GM18508 (cell line): ENCODE results near the gene APMAP.
"Not testable (repeated sequence)": the region's sequence is repeated elsewhere in the genome, so short reads cannot be mapped to it uniquely, and the experiment has no call there.

Source experiments
- ATAC-seq: cut with Tn5 transposase; IDR thresholded peaks from one replicate; pipeline ENCODE4 v1.9.1; 2021; ENCODE audit warnings: moderate number of reproducible peaks; ENCODE audit not compliant: insufficient read depth, unreplicated experiment

The APMAP gene

DNA sequence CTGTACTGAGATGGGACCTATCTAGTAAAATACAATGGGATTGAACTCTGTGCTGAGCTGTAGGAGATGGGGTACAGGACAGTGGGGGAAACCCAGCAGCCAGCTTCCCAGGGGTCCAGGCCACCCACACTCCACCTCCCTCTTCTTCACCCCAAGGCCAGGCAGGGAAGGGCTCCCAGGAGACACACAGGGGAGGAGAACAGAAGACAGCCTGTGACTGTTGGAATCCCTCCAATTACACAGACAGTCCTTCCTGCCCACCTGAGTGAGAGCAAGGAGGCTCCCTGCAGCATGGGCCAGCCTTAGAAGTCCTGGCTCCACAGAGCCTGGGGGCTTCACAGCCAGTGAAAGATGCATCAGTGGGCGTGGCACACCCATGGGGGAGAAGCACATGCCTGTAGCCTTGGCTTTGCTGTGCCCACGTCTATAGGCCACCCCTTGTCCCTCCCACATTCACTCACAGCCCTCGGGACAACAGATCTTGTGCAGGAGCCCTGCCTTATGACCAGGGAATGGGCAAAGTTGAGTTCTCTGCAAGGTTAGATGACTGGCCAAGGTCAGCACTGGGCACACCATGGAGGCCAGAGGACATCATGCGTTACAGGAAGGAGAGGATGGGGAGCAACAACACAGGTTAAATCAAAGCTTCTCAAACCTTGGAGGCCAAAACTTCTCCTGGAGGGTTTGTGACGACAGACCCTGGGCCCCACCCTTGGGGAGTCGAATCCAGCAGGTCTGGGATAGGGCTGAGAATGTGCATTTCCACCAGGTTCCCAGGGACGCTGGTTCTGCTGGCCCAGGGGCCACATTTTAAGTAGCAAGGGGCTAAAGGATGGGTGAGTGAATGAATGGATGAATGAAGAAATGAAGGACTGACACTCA, 55.8 kb downstream of the APMAP start:
- no peak for ATAC-seq

- no peak for ATAC-seq
These were observed 56.6 kb downstream of the APMAP start for GRCh38 chr20:24935766-24936525.

DNA sequence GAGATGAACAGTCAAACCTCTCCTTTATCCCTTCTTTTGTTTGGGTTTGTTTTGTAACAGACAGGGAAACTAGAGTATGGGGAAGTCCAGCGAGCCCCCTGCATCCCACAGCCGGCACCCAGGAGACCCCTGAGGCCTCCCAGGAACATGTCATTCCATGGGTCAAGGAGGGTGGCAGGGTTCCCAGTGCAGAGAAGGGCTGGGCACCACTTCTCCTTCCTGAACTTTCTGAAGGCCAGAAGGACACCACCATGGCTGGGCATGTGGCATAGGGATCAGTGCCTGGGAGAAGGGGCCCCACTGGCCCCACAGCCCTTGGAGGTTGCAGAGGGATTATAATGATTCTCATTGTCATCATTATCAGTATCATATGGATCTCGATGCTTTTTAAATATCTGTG, 57.4 kb downstream of the APMAP start:
- no peak for ATAC-seq

- ATAC-seq = no peak
These were observed 57.8 kb downstream of the APMAP start for GRCh38 chr20:24934716-24935115.

- ATAC-seq = no peak
These were observed 58.4 kb downstream of the APMAP start for GRCh38 chr20:24934101-24934661.

DNA sequence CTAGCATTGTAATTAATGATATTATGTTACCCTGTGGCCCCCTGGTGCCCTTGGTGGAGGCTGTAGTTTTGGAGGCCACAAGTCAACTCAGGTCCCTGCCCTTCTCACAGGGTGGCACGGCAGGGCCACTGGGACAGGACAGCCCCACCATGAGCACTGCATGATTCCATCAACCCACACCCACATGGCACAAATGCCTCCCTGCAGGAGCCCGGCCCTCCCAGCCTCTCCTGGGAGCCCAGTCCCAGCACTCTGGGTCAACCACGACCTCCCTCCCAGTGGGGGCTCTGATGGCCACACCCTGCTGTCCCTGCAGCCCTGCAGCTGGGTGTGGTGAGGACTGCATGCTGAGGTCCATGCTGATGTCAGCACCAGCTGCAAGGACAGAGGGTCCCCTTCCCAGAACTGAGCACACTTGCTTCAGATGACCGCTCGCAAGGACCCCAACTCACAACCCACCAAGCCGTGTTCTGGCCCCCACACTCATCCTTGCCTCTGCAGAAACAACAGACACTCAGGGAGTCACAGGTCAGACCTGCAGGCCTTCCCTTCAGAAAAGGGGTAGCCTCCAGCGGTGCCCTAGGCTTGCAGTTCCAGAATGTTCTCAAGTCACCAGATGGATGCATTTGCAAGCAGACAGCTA, 59.2 kb downstream of the APMAP start:
- ATAC-seq = no peak

DNA sequence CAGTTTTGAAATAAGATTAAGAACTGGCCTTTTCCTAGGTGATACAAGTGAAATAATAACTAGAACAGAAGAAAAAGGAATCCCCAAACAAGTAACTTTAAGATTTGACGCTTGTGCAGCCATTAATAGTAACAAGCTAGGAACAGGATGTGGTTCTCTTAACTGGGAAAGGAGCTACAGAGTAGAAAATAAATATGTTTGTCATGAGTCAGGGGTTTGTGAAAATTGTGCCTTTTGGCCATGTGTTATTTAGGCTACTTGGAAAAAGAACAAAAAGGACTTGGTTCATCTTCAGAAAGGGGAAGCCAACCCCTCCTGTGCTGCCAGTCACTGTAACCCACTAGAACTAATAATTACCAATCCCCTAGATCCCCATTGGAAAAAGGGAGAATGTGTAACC, 60.7 kb downstream of the APMAP start:
- ATAC-seq = not testable (repeated sequence)

- ATAC-seq = not testable (repeated sequence)
These were observed 61.5 kb downstream of the APMAP start for GRCh38 chr20:24930724-24931688.

- ATAC-seq = not testable (repeated sequence)
These were observed 62.5 kb downstream of the APMAP start for GRCh38 chr20:24929867-24930723.

DNA sequence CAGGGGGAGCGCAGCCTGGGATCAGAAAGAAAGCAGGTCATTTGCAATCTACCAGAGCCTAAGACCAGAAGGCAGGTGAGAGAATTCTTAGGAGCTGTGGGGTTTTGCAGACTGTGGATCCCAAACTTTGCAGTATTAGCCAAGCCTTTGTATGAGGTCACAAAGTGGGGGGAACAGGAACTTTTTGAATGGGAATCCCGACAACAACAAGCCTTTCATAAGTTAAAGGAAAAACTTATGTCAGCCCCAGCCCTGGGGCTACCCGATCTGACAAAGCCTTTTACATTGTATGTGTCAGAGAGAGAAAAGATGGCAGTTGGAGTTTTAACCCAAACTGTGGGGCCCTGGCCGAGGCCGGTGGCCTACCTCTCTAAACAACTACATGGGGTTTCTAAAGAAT, 63.3 kb downstream of the APMAP start:
- not testable (repeated sequence) for ATAC-seq

GRCh38 chr20:24920706-24921105, 71.8 kb downstream of the APMAP start:
- not testable (repeated sequence) for ATAC-seq

DNA sequence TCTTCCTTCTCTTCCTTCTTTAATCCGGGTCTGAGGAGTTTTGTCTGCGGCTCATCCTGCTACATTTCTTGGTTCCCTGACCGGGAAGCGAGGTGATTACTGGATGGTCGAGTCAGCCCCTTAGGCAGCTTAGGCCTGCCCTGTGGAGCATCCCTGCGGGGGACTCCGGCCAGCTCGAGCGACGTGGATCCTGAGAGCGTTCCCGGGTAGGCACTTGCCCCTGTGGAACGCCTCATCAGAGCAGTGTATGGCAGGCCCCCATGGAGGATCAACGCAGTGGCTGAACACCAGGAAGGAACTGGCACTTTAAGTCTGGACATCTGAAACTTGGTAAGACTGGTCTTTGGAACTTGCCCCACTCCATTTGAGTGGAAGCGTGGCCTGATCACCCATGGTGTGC, 72.9 kb downstream of the APMAP start:
- not testable (repeated sequence) for ATAC-seq

- no peak for ATAC-seq
These were observed 73.7 kb downstream of the APMAP start for GRCh38 chr20:24918579-24919566.

GRCh38 chr20:24917797-24918578, 74.6 kb downstream of the APMAP start:
- ATAC-seq = no peak

DNA sequence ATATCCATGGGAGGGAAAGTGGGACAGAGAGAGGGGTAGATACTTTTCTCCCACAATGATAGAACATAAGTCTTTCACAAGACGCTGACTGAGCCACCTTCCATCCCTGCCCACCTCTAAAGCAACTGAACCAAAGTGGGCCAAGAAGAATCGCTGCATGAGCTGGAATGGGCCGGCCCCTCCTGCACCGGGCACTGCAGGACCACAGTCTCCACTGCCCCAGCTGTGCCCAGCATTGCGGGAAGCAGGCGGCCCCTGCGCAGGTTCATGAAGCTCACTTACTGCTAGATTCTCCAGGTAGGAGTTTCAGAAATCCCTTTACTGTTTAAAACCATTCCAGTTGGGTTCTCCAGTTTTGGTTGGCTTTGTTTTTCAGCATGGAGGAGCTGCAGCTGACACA, 75.5 kb downstream of the APMAP start:
- ATAC-seq = no peak

DNA sequence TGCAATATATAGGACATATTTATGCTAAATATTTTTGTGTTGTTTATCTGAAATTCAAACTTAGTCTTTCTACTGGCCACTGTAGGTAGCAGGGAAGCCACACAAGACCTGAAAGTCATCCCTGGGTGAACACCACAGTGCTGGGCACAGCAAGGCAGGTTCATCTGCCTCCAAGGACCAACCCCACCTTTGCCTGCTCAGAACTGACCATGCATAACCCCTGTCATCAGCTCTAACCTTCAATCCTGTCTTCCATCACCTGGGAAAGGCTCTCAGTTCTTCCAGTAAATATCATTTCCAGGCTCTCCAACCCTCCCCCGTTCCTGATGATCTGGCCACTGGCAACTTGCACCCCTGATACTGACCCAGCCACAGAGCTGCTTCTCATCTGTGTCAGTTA, 76.1 kb downstream of the APMAP start:
- ATAC-seq = no peak

GRCh38 chr20:24915892-24916291, 76.7 kb downstream of the APMAP start:
- no peak for ATAC-seq
